IMR-90 (cell line): ENCODE results near the gene ITPRIP. TPM values are rescaled to one million over a fixed set of nuclear protein-coding genes. Genes with fewer than 3 reads are reported as not detected.

Experiments
- ATAC-seq: fragments of 200-7000 bp; cut with Tn5 transposase; 2 replicates; pipeline ENCODE4 v1.9.1; 2020; ENCODE audit warnings: low read depth, mild to moderate bottlenecking, moderate library complexity
- BruUV-seq: library from RNA; stranded (reverse); fragments of 400-500 nt; replicated peaks from 2 replicates; lab custom pipeline; 2021; lab: Mats Ljungman, UMichigan
- CTCF ChIA-PET: fragments of 300-600 bp; formaldehyde crosslinking; extraction: SDS; loops from one replicate; lab custom pipeline; 2021; ENCODE audit warnings: antibody characterized with exemption; lab: Yijun Ruan, JAX
- POLR2A ChIA-PET: fragments of 300-600 bp; sonication (Branson Sonifier 250); formaldehyde crosslinking; loops from one replicate; lab custom pipeline; 2022; ENCODE audit warnings: antibody characterized with exemption; ENCODE audit not compliant: unreplicated experiment; lab: Charles Lee
- DNase-seq: peaks from one replicate; pipeline ENCODE4 v3.0.0; 2013
- H2AFZ ChIP-seq: replicated peaks from 2 replicates; pipeline ENCODE3; 2013; ENCODE audit warnings: low read length, mild to moderate bottlenecking; ENCODE audit not compliant: poor library complexity
- H2AK5ac ChIP-seq: 2 replicates; pipeline ENCODE4 v1.6.1; 2013; ENCODE audit warnings: low read depth, low read length, inconsistent platforms
- H2AK9ac ChIP-seq: replicated peaks from 2 replicates; pipeline ENCODE3; 2013; ENCODE audit warnings: mild to moderate bottlenecking, low read depth, low read length, moderate library complexity; ENCODE audit not compliant: poor library complexity
- H2BK120ac ChIP-seq: 2 replicates; pipeline ENCODE4 v1.6.1; 2013; ENCODE audit warnings: low read depth, low read length, inconsistent platforms
- H2BK15ac ChIP-seq: 3 replicates; pipeline ENCODE4 v1.6.1; 2013; ENCODE audit warnings: low read depth, low read length, inconsistent platforms
- H2BK20ac ChIP-seq: 2 replicates; pipeline ENCODE4 v1.6.1; 2013; ENCODE audit warnings: low read depth, mild to moderate bottlenecking, inconsistent platforms, low read length, moderate library complexity
- H2BK5ac ChIP-seq: 2 replicates; pipeline ENCODE4 v1.6.1; 2013; ENCODE audit warnings: mild to moderate bottlenecking, low read depth, low read length, inconsistent platforms; ENCODE audit not compliant: poor library complexity, severe bottlenecking
- H3K14ac ChIP-seq: replicated peaks from 2 replicates; pipeline ENCODE4 v1.6.1; 2013; ENCODE audit warnings: low read depth, low read length, inconsistent platforms
- H3K18ac ChIP-seq: 2 replicates; pipeline ENCODE4 v1.6.1; 2013; ENCODE audit warnings: low read depth, low read length, control low read depth
- H3K23ac ChIP-seq: 2 replicates; pipeline ENCODE4 v1.6.1; 2013; ENCODE audit warnings: low read depth, low read length, inconsistent platforms
- H3K27ac ChIP-seq: 2 replicates; pipeline ENCODE4 v1.5.1; 2013; ENCODE audit warnings: mild to moderate bottlenecking, control low read depth, low read length; ENCODE audit not compliant: insufficient read depth
- H3K27me3 ChIP-seq: 2 replicates; pipeline ENCODE4 v1.6.1; 2013; ENCODE audit warnings: low read length; ENCODE audit not compliant: control insufficient read depth, insufficient read depth
- H3K36me3 ChIP-seq: 2 replicates; pipeline ENCODE4 v1.6.1; 2013; ENCODE audit warnings: low read length, mixed read lengths; ENCODE audit not compliant: control insufficient read depth, insufficient read depth
- H3K4ac ChIP-seq: 2 replicates; pipeline ENCODE4 v1.6.1; 2013; ENCODE audit warnings: low read depth, low read length, inconsistent platforms
- H3K4me1 ChIP-seq: 2 replicates; pipeline ENCODE4 v1.6.1; 2013; ENCODE audit warnings: low read length, mixed read lengths; ENCODE audit not compliant: control insufficient read depth, insufficient read depth
- H3K4me2 ChIP-seq: 2 replicates; pipeline ENCODE4 v1.6.1; 2013; ENCODE audit warnings: low read depth, mild to moderate bottlenecking, control low read depth, low read length, moderate library complexity
- H3K4me3 ChIP-seq: 2 replicates; pipeline ENCODE4 v1.5.1; 2013; ENCODE audit warnings: low read depth, mild to moderate bottlenecking, control low read depth, low read length, moderate library complexity; ENCODE audit not compliant: insufficient read depth
- H3K56ac ChIP-seq: 2 replicates; pipeline ENCODE4 v1.6.1; 2013; ENCODE audit warnings: low read length, inconsistent platforms; ENCODE audit not compliant: insufficient read depth; ENCODE audit errors: extremely low read depth
- H3K79me1 ChIP-seq, 2 experiments: 2 replicates each; pipeline ENCODE4 v1.6.1; 2013; ENCODE audit warnings: low read length in 2 of 2, inconsistent platforms in 1 of 2, low read depth in 1 of 2
- H3K9ac ChIP-seq: 2 replicates; pipeline ENCODE4 v1.6.1; 2013; ENCODE audit warnings: low read depth, low read length, control low read depth
- H3K9me1 ChIP-seq: 2 replicates; pipeline ENCODE4 v1.6.1; 2013; ENCODE audit warnings: low read length, inconsistent platforms; ENCODE audit not compliant: insufficient read depth
- H3K9me3 ChIP-seq: 2 replicates; pipeline ENCODE4 v1.6.1; 2013; ENCODE audit warnings: low read length; ENCODE audit not compliant: control insufficient read depth, insufficient read depth
- H4K20me1 ChIP-seq: 2 replicates; pipeline ENCODE4 v1.6.1; 2013; ENCODE audit warnings: low read length, inconsistent platforms; ENCODE audit not compliant: insufficient read depth
- H4K5ac ChIP-seq: 2 replicates; pipeline ENCODE4 v1.6.1; 2013; ENCODE audit warnings: mild to moderate bottlenecking, low read depth, low read length, control low read depth
- H4K8ac ChIP-seq, 2 experiments: 2 replicates each; pipeline ENCODE4 v1.6.1; 2013; ENCODE audit warnings: low read depth in 2 of 2, low read length in 2 of 2, control low read depth in 1 of 2, inconsistent platforms in 1 of 2
- H4K91ac ChIP-seq: 2 replicates; pipeline ENCODE4 v1.6.1; 2013; ENCODE audit warnings: low read depth, low read length, inconsistent platforms; ENCODE audit not compliant: insufficient read depth
- BHLHE40 ChIP-seq: fragments of 150-350 bp; IDR thresholded peaks from 2 replicates; pipeline ENCODE4 v1.6.1; 2016; ENCODE audit warnings: mild to moderate bottlenecking, low read depth, low read length
- CEBPB ChIP-seq: IDR thresholded peaks from 2 replicates; pipeline ENCODE4 v1.6.1; 2012; ENCODE audit warnings: low read depth, low read length, improper control_type of control experiment
- CHD1 ChIP-seq: IDR thresholded peaks from 2 replicates; pipeline ENCODE4 v1.6.1; 2012; ENCODE audit warnings: low read depth, low read length, improper control_type of control experiment
- CTCF ChIP-seq: conservative IDR thresholded peaks from 2 replicates; pipeline ENCODE4 v1.5.1; 2012; ENCODE audit warnings: mild to moderate bottlenecking, low read depth, low read length, improper control_type of control experiment
- FOS ChIP-seq: fragments of 150-350 bp; IDR thresholded peaks from 2 replicates; pipeline ENCODE4 v1.6.1; 2016; ENCODE audit warnings: low read depth, low read length
- MAFK ChIP-seq: IDR thresholded peaks from 2 replicates; pipeline ENCODE4 v1.6.1; 2012; ENCODE audit warnings: low read depth, low read length, improper control_type of control experiment
- MAZ ChIP-seq: IDR thresholded peaks from 2 replicates; pipeline ENCODE4 v1.6.1; 2012; ENCODE audit warnings: low read depth, mild to moderate bottlenecking, low read length, improper control_type of control experiment, moderate library complexity, borderline replicate concordance
- MXI1 ChIP-seq: IDR thresholded peaks from 2 replicates; pipeline ENCODE4 v1.6.1; 2012; ENCODE audit warnings: low read depth, mild to moderate bottlenecking, low read length, moderate library complexity, borderline replicate concordance
- NFE2L2 ChIP-seq: fragments of 150-350 bp; IDR thresholded peaks from 2 replicates; pipeline ENCODE4 v1.6.1; 2016; ENCODE audit warnings: low read depth, mild to moderate bottlenecking, low read length
- POLR2A ChIP-seq: IDR thresholded peaks from 2 replicates; pipeline ENCODE4 v1.6.1; 2012; ENCODE audit warnings: mild to moderate bottlenecking, low read depth, low read length
- RCOR1 ChIP-seq: IDR thresholded peaks from 2 replicates; pipeline ENCODE4 v1.6.1; 2012; ENCODE audit warnings: mild to moderate bottlenecking, low read length, improper control_type of control experiment; ENCODE audit not compliant: insufficient replicate concordance
- RFX5 ChIP-seq: IDR thresholded peaks from 2 replicates; pipeline ENCODE4 v1.8.0; 2012; ENCODE audit warnings: low read depth, mild to moderate bottlenecking, low read length, moderate library complexity
- SMC3 ChIP-seq: fragments of 150-350 bp; IDR thresholded peaks from 2 replicates; pipeline ENCODE4 v1.6.1; 2016; ENCODE audit warnings: low read depth, mild to moderate bottlenecking, antibody characterized with exemption, low read length, moderate library complexity
- WGBS, 2 experiments: methylation state at CpG; one replicate each; pipeline versions ENCODE4 v1.1.5 to v1.1.7; 2013; ENCODE audit warnings: missing lambda C conversion rate in 2 of 2; ENCODE audit not compliant: insufficient read length in 1 of 2; ENCODE audit errors: extremely low coverage in 2 of 2; 5-methylcytosine and 5-hydroxymethylcytosine counted together
- dilution Hi-C: fragments of 300-500 bp; cut with HindIII; formaldehyde crosslinking; loops from one replicate; pipeline ENCODE4 v1.14.3; 2018; ENCODE audit warnings: low sequenced_read_pairs; ENCODE audit not compliant: unreplicated experiment
- in situ Hi-C: fragments of 300-500 bp; cut with MboI; formaldehyde crosslinking; loops from 3 replicates; pipeline ENCODE4 v1.14.3; 2019; ENCODE audit warnings: low sequenced_read_pairs, inconsistent platforms, mixed read lengths
- intact Hi-C: fragments of 100-400 bp; cut with micrococcal nuclease; formaldehyde crosslinking; loops from 2 replicates; pipeline ENCODE4 v1.10.0; 2022
- polyA plus RNA-seq, 3 experiments: library from polyadenylated mRNA; depleted of rRNA; stranded (reverse); fragments of >200 nt; gene quantifications; 2 replicates each; pipeline ENCODE4 v1.2.3, GENCODE V29; 2012; ENCODE audit warnings: low replicate concordance in 1 of 3
- total RNA-seq: library from RNA; depleted of rRNA; stranded (reverse); fragments of >200 nt; gene quantifications from 2 replicates; pipeline ENCODE4 v1.2.3, GENCODE V29; 2012

The ITPRIP gene
- total and polyA plus RNA-seq, 2 of the 4 experiments (the other 2 are of a cell fraction), result 7.5 to 31.9 TPM

- H2AK9ac ChIP-seq, result peak overlapping the region; percentile 0
- dilution Hi-C loops (no loop called here), in situ Hi-C loops (no loop called here), intact Hi-C loops (loop anchor here (1.0 to 5.0 kb wide), 2 partner anchors 48 to 452 kb away; no protein-coding TSS in a partner anchor)
- H3K27ac ChIP-seq, result peak overlapping the region; percentile 38
- H3K9me1 ChIP-seq, result peaks cover 18% of the 10 kb centered on the region
- peak overlapping the region; percentile 55; the same call in 1 of the 2 replicates for H3K9ac ChIP-seq
- WGBS, 2 experiments, result 0% methylated on average over 1 of the region's 11 CpGs; no CpG with 5 or more reads in 1 of the 2 experiments
- H2AFZ ChIP-seq, result peak overlapping the region; percentile 78
- H3K23ac ChIP-seq, result peak overlapping the region; percentile 88
- peak overlapping the region; percentile 41; the same call in 1 of the 2 replicates for H4K91ac ChIP-seq
- peak overlapping the region; percentile 13; the same call in 1 of the 3 replicates for H2BK15ac ChIP-seq
- ATAC-seq (no peak), DNase-seq (peak; percentile 77)
- peaks cover 24% of the 10 kb centered on the region for H4K20me1 ChIP-seq
- peak overlapping the region; percentile 23 for H2AK5ac ChIP-seq
- TF ChIP-seq SMC3 (no peak), MXI1 (no peak), RFX5 (no peak), BHLHE40 (no peak), NFE2L2 (no peak), CTCF (no peak), MAFK (0 out of 2 replicates have a peak, but pooled peaks have one; percentile 23), RCOR1 (peak; percentile 77), CEBPB (peak; percentile 52; the same call in 1 of the 2 replicates), FOS (no peak), MAZ (no peak), CHD1 (no peak), POLR2A (peak; percentile 71)
- H3K79me1 ChIP-seq, result peaks cover 6 to 32% of the 10 kb centered on the region in 2 experiments; a peak in 3 of 4 replicates
- H2BK20ac ChIP-seq, result peak overlapping the region; percentile 73; the same call in 1 of the 2 replicates
- no TSS peak for BruUV-seq
- peak overlapping the region; percentile 25; the same call in 1 of the 2 replicates for H4K5ac ChIP-seq
- peaks cover 20% of the 10 kb centered on the region for H3K4me1 ChIP-seq
- H3K4ac ChIP-seq, result peak overlapping the region; percentile 71
- peak overlapping the region; percentile 35 for H3K14ac ChIP-seq
- peak overlapping the region; percentile 30 to 84; a peak in 1 of 4 replicates for H4K8ac ChIP-seq
- POLR2A ChIA-PET, result no interaction called here
- no peaks in the 10 kb centered on the region for H3K9me3 ChIP-seq
- H3K27me3 ChIP-seq, result no peaks in the 10 kb centered on the region
- 0 out of 2 replicates have a peak, but pooled peaks cover 2% of the 10 kb centered on the region for H3K36me3 ChIP-seq
- H3K56ac ChIP-seq, result peak overlapping the region; percentile 52
- peak overlapping the region; percentile 100; the same call in 1 of the 2 replicates for H2BK120ac ChIP-seq
- peak overlapping the region; percentile 97 for H3K4me2 ChIP-seq
- peak overlapping the region; percentile 99 for H2BK5ac ChIP-seq
- H3K18ac ChIP-seq, result peak overlapping the region; percentile 83; the same call in 1 of the 2 replicates
- CTCF ChIA-PET, result interaction anchor here (1.1 kb wide), 1 partner anchor 48 kb away, joined by 3 read pairs; no protein-coding TSS in a partner anchor
- peak overlapping the region; percentile 83 for H3K4me3 ChIP-seq
These were observed 1.3 kb upstream of the ITPRIP start for GRCh38 chr10:104339469-104340110.
